GM19468 (cell line): ENCODE measurements around the gene FJX1.
"Not testable (repeated sequence)": the region's sequence is repeated elsewhere in the genome, so short reads cannot be mapped to it uniquely, and the experiment has no call there.

Experiments used
- ATAC-seq: cut with Tn5 transposase; IDR thresholded peaks from one replicate; pipeline ENCODE4 v1.9.1; 2021; ENCODE audit warnings: mild to moderate bottlenecking, moderate library complexity, moderate number of reproducible peaks; ENCODE audit not compliant: unreplicated experiment; ENCODE audit errors: extremely low read depth

FJX1 gene

GRCh38 chr11:35629914-35630313 is 11.7 kb downstream of the FJX1 start:
- no peak for ATAC-seq

GRCh38 chr11:35631891-35632290 is 13.6 kb downstream of the FJX1 start:
- ATAC-seq: no peak

- ATAC-seq: no peak
These were observed 14.0 kb downstream of the FJX1 start for GRCh38 chr11:35632301-35632700.

GRCh38 chr11:35633827-35634423 is 15.7 kb downstream of the FJX1 start:
- no peak for ATAC-seq

GRCh38 chr11:35635933-35636332 is 17.7 kb downstream of the FJX1 start:
- ATAC-seq: no peak

GRCh38 chr11:35639591-35640179 is 21.4 kb downstream of the FJX1 start:
- ATAC-seq: no peak

- ATAC-seq: no peak
These were observed 23.1 kb downstream of the FJX1 start for GRCh38 chr11:35641171-35641897.

- no peak for ATAC-seq
These were observed 23.7 kb downstream of the FJX1 start for GRCh38 chr11:35641964-35642363.

GRCh38 chr11:35647421-35648093 is 29.3 kb downstream of the FJX1 start:
- ATAC-seq: no peak

GRCh38 chr11:35650006-35650405 is 31.7 kb downstream of the FJX1 start:
- ATAC-seq: no peak

- no peak for ATAC-seq
These were observed 32.2 kb downstream of the FJX1 start for GRCh38 chr11:35650467-35650866.

GRCh38 chr11:35651263-35651662 is 33.0 kb downstream of the FJX1 start:
- no peak for ATAC-seq

- ATAC-seq: not testable (repeated sequence)
These were observed 34.5 kb downstream of the FJX1 start for GRCh38 chr11:35652786-35653185.

GRCh38 chr11:35654711-35655110 is 36.5 kb downstream of the FJX1 start:
- no peak for ATAC-seq

- no peak for ATAC-seq
These were observed 37.0 kb downstream of the FJX1 start for GRCh38 chr11:35655254-35655653.

- no peak for ATAC-seq
These were observed 37.6 kb downstream of the FJX1 start for GRCh38 chr11:35655856-35656255.

GRCh38 chr11:35658020-35658948 is 40.0 kb downstream of the FJX1 start:
- ATAC-seq: no peak

GRCh38 chr11:35661534-35661933 is 43.3 kb downstream of the FJX1 start:
- no peak for ATAC-seq

- no peak for ATAC-seq
These were observed 43.9 kb downstream of the FJX1 start for GRCh38 chr11:35662061-35662648.
